Body of pancreas (tissue), 4 donors: ENCODE measurements around the gene TSPAN6.

Experiments used
- CTCF ChIP-seq, 7 experiments: fragments of 450-650 bp in 4 of 7; fragments of 200-600 bp in 3 of 7; sonication (generic) in 3 of 7; IDR thresholded peaks; one replicate each; pipeline ENCODE4 v1.5.1; 2016 to 2019; ENCODE audit warnings: antibody characterized with exemption in 7 of 7
- POLR2A ChIP-seq, 3 donors: fragments of 450-650 bp; IDR thresholded peaks; one replicate each; pipeline ENCODE4 v1.6.1; 2016; ENCODE audit warnings: antibody characterized with exemption in 3 of 3, mild to moderate bottlenecking in 2 of 3

- no peak for TF ChIP-seq POLR2A (IDR thresholded peaks at IDR 0.05)
- no peak for TF ChIP-seq CTCF (IDR thresholded peaks at IDR 0.05)
Measured at GRCh38 chrX:100672966-100673365, 36.4 kb upstream of the TSPAN6 start.
